GM13976 (cell line): ENCODE results near the gene SLC26A6.

Experiments
- DNase-seq: peaks from one replicate; pipeline ENCODE4 v3.0.0; 2012; ENCODE audit warnings: low spot score
- in situ Hi-C: fragments of 300-500 bp; cut with MboI; formaldehyde crosslinking; loops from one replicate; pipeline ENCODE4 v1.12.0; 2022; ENCODE audit warnings: low sequenced_read_pairs, mixed read lengths, inconsistent platforms; ENCODE audit not compliant: unreplicated experiment
- TF ChIP-seq, protein P1 (sequence below): IDR thresholded peaks from 2 replicates; pipeline ENCODE4 v1.5.1; 2012; ENCODE audit warnings: borderline replicate concordance, mild to moderate bottlenecking; ENCODE audit not compliant: insufficient read depth; ENCODE audit errors: extremely low read depth, missing control alignments, control extremely low read depth

The SLC26A6 gene

DNA sequence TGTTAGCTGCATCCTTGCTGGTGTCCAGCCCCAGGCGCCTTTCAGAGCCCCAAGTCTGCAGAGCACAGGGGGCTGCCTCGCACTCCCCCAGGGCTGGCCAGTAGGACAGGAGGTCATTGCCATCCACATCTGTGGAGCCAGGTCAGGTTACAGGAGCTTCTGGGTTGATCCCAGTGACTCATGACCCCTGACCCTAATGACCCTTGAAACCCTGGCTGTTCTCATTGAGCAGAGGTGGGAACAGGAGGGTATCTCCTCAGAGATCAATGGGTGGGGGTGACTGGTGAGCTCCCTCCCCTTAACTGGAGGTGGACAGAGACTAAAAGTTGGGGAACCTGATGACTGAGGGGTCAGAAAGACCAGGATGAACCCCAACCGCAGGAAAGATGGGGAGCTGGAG is 6.1 kb upstream of the SLC26A6 start:
- no peak for DNase-seq
- in situ Hi-C loops, result no loop called here
- TF ChIP-seq, protein P1, sequence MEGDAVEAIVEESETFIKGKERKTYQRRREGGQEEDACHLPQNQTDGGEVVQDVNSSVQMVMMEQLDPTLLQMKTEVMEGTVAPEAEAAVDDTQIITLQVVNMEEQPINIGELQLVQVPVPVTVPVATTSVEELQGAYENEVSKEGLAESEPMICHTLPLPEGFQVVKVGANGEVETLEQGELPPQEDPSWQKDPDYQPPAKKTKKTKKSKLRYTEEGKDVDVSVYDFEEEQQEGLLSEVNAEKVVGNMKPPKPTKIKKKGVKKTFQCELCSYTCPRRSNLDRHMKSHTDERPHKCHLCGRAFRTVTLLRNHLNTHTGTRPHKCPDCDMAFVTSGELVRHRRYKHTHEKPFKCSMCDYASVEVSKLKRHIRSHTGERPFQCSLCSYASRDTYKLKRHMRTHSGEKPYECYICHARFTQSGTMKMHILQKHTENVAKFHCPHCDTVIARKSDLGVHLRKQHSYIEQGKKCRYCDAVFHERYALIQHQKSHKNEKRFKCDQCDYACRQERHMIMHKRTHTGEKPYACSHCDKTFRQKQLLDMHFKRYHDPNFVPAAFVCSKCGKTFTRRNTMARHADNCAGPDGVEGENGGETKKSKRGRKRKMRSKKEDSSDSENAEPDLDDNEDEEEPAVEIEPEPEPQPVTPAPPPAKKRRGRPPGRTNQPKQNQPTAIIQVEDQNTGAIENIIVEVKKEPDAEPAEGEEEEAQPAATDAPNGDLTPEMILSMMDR, result no peak

DNA sequence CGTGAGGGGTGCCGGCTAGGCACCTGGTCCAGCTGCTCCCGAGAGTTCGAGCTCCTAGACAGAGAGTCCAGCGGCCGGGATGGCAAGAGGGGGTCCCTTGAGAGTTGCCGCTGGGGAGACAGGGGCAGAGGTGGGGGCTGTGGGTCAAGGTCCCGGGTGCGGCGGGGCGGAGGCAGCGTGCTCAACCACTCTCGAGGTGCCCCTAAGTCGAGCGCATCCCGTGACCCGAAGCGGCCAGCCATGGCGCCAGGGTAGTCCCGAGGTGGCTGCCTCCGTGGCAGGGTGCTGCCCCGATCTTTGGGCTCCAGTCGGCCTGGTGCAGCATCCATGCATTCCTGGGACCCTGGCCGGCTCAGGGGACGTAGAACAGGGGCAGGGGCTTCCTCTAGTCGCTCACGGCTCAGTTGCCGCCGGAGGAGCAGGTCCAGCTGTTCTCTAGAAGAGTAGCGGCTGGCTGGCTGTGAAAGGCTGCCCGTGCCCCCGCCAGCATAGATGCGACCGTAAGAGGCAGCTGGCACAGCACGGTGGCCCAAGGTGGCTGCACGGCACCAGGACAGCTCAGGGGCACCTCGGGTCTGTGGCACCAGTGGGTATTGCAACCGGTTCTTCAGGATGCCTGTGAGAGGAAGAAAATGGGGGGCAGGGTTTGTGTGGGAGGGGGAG is 4.8 kb upstream of the SLC26A6 start:
- DNase-seq, result no peak
- TF ChIP-seq, protein P1, result no peak
- in situ Hi-C loops, result no loop called here

DNA sequence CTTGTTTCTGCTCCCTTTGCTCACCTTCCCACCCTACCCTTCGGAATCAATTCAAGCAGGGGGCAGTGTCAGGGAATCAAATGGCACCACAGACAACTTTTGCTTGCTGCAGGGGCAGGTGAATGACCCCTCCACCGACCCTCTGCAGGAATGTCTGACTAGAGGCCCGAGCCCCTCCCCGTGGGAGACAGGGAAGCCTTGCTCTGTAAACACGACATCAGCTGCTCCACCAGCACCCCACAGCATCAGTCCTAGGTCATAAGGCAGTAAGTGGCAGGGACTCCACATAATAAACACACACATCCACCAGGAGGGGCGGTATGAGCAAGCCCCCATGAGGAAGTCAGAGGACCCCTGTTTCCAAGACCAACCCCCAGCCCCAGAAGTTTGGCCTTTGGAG is 2.0 kb upstream of the SLC26A6 start:
- in situ Hi-C loops, result no loop called here
- TF ChIP-seq, protein P1, result no peak
- no peak for DNase-seq

DNA sequence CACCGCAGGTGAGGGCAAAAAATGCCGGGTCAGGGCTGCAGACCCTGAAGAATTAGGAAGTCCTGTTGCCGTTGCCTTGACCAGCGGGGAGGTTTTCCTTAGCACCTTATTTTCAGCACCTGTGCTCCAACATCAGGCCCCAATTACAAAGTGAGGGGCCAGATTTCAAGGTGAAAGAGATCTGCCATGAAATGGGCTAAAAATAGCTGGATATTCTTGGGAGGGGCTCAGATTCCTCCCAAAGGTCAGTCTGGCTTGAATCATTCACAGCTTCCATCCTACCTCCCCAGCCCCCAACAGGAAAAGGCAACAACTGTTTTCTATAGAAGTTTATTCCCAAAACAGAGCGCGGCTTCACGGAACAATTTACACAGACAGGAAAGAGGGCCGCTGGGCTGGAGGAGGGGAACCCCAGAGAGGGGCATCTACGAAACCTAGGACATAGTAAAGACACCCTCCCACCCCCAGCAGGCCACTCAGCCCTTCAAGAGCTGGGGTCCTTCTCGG is 941 bp upstream of the SLC26A6 start:
- TF ChIP-seq, protein P1, result no peak
- in situ Hi-C loops, result no loop called here

DNA sequence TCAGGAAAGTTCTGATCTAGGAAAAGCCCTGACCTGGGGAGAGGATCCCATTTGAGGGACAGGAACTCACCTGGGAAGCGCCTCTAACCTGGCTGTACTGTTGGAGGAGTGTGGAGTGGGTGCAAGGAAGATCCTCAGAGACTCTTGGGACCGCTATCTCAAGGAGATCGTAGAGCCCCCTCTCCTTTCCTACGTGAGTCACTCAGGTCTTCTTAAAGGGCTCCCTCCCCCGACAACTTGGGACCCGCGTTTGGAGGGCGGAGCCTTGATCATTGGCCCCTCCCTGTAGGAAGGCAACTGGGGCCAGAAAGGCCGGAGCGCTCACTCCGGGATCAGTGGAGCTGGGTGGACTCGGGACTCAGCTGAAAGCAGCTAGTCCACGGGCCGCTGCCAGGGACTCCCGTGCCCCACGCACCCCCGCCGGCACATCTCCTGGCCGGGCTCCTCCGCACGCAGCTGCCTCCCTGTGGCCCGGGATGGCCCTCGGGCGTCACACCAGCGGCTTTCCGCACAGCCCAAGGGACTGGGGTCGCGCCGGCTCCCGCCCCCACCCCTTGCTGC is 520 bp downstream of the SLC26A6 start:
- in situ Hi-C loops, result no loop called here

More for the DNA sequence above, 941 bp upstream of the SLC26A6 start:
- DNase-seq, result no peak

DNA sequence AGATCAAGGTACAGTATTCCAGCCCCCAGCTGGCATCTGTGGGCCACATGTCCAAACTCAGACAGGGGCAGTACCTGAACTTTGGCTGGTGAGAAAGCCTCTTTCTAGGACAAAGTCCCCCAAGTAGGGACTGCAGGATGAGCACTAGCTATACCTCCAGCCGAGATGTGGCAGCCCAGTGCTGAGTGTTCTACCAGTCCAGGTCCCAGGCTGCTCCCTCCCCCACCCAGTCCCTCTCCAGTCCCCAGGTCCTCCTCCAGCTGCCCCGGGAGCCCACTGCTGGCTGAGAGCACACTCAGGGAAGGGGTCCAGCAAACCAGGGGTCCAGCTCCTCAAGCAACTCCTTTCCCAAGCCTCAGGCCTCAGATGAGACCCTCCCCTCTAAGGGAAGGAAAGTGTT is 1.5 kb downstream of the SLC26A6 start:
- TF ChIP-seq, protein P1, result no peak
- in situ Hi-C loops, result no loop called here
- DNase-seq, result no peak

More for the DNA sequence above, 520 bp downstream of the SLC26A6 start:
- TF ChIP-seq, protein P1, result no peak
- DNase-seq, result peak; percentile 77
